AG04449 (cell line): ENCODE results near the gene CHD2.
"Not testable (repeated sequence)": the region's sequence is repeated elsewhere in the genome, so short reads cannot be mapped to it uniquely, and the experiment has no call there.

Experiments used
- CTCF ChIA-PET: fragments of 350-600 bp; formaldehyde crosslinking; extraction: SDS; loops from one replicate; lab custom pipeline; 2021; ENCODE audit warnings: antibody characterized with exemption; lab: Yijun Ruan, JAX
- POLR2A ChIA-PET: fragments of 400-600, 350-600 bp; formaldehyde crosslinking; extraction: SDS; loops from one replicate; lab custom pipeline; 2020; ENCODE audit warnings: antibody characterized with exemption, inconsistent platforms; lab: Yijun Ruan, JAX
- DNase-seq: peaks from one replicate; pipeline ENCODE4 v3.0.0-alpha.2; 2010; ENCODE audit warnings: low read depth, low spot score
- H3K4me3 ChIP-seq: 2 replicates; pipeline ENCODE4 v1.5.1; 2011; ENCODE audit warnings: low read depth, mild to moderate bottlenecking, control low read depth, low read length
- TF ChIP-seq, protein P1 (sequence below): IDR thresholded peaks from one replicate; pipeline ENCODE4 v1.5.1; 2011; ENCODE audit warnings: mild to moderate bottlenecking, moderate library complexity, low read length, control low read depth, inconsistent platforms; ENCODE audit not compliant: insufficient read depth; ENCODE audit errors: missing control alignments

The CHD2 gene

GRCh38 chr15:93057618-93058017 is 157.5 kb downstream of the CHD2 start:
- CTCF ChIA-PET: interaction anchor here (1.0 to 1.5 kb wide), 2 partner anchors 27 to 1062 kb away, joined by 3 to 5 read pairs; no protein-coding TSS in a partner anchor
- TF ChIP-seq, protein P1, sequence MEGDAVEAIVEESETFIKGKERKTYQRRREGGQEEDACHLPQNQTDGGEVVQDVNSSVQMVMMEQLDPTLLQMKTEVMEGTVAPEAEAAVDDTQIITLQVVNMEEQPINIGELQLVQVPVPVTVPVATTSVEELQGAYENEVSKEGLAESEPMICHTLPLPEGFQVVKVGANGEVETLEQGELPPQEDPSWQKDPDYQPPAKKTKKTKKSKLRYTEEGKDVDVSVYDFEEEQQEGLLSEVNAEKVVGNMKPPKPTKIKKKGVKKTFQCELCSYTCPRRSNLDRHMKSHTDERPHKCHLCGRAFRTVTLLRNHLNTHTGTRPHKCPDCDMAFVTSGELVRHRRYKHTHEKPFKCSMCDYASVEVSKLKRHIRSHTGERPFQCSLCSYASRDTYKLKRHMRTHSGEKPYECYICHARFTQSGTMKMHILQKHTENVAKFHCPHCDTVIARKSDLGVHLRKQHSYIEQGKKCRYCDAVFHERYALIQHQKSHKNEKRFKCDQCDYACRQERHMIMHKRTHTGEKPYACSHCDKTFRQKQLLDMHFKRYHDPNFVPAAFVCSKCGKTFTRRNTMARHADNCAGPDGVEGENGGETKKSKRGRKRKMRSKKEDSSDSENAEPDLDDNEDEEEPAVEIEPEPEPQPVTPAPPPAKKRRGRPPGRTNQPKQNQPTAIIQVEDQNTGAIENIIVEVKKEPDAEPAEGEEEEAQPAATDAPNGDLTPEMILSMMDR: no peak
- H3K4me3 ChIP-seq: no peak overlapping the region
- no peak for DNase-seq
- POLR2A ChIA-PET: no interaction called here

GRCh38 chr15:93058128-93058527 is 158.0 kb downstream of the CHD2 start:
- ChIA-PET CTCF (interaction anchor here (1.5 kb wide), 1 partner anchor 28 kb away, joined by 5 read pairs; no protein-coding TSS in a partner anchor), POLR2A (no interaction called here)
- no peak for DNase-seq
- no peak overlapping the region for H3K4me3 ChIP-seq
- TF ChIP-seq, protein P1: no peak

DNA sequence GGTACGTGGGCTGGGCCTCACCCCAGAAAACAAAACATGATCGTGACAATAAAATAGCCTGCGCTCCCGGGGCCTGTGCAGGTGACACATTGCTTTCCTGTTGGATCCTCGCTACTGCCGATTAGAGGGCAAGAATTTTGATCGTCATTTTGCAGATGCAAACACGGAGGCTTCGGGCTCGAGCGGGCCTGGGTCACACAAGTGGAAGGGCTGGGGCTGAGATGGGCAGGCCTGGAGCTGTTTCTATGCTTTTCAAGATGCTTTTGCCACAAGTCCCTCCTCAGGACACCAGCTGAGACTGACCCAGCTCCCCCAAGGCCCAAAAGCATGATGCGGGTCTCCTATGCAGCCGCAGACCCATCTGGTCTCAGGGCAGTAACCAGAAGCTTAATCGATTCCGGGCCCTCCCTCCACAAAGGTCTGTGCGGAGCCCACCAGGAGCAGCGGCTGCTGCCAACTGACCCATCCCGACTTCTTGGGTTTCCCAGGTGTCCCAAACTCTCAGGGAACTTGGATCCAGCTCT is 158.8 kb downstream of the CHD2 start:
- POLR2A ChIA-PET: no interaction called here
- H3K4me3 ChIP-seq: no peak overlapping the region
- CTCF ChIA-PET: interaction anchor here (1.5 to 2.0 kb wide), 2 partner anchors 28 to 1061 kb away, joined by 5 read pairs; no protein-coding TSS in a partner anchor
- TF ChIP-seq, protein P1: no peak
- no peak for DNase-seq

DNA sequence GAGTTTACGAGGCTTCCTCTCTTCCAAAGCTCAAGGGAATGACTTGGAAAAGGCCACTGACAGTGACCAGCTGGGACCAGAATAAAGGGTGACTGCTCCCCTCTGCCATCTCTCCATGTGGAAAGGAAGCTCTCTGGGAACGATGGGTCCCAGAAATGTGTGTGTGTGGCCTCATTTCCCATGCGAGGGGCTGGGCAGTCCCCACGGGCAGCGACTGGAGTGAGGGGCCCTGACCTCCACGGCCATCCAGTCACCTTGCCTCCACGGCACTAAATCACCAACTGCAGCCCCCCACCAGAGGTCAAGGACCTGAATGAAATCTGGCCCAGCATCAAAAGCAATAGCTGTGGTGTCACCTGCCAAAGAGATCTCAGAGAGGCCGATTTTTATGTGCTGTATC is 159.3 kb downstream of the CHD2 start:
- H3K4me3 ChIP-seq: no peak overlapping the region
- DNase-seq: no peak
- POLR2A ChIA-PET: no interaction called here
- CTCF ChIA-PET: interaction anchor here (1.4 to 2.0 kb wide), 2 partner anchors 22 to 1060 kb away, joined by 5 to 6 read pairs; no protein-coding TSS in a partner anchor
- TF ChIP-seq, protein P1: no peak

- CTCF ChIA-PET: interaction anchor here (1.0 to 2.0 kb wide), 4 partner anchors 10 to 1059 kb away, joined by 3 to 6 read pairs (median 4); no protein-coding TSS in a partner anchor
- DNase-seq: no peak
- POLR2A ChIA-PET: no interaction called here
- H3K4me3 ChIP-seq: no peak overlapping the region
- TF ChIP-seq, protein P1: no peak
Measured at GRCh38 chr15:93060336-93061248, 160.5 kb downstream of the CHD2 start.

DNA sequence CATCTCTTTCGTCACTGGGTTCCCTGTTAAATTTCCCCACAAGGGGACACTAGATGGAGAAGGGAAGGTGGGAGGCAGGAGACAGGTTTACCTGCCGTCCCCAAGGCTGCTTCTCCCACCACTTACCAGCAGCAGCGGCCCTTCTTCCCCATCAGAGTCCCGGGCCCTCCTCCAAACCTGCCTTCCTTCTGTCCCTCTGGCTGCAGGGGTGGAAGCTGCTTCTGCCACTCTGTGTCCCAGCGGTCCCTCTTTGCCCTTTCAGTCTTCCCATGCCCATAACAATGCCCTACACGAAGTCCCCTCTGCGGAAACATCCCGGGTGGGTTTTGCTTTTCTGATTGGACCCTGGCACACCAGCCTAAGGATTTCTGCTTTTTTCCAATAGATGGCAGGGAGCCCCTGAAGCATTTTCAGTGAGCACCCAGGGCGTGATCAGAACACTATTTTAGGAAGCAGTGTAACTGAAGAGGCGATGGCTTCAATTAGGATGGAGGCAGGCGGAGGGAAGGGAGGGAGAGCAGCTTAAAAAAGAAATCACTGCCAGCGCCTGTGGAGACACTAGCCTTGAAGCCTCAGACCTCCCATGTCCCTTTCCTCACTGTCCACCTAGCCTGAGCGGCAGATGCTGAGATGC is 162.6 kb downstream of the CHD2 start:
- DNase-seq, POLR2A ChIA-PET, H3K4me3 ChIP-seq, CTCF ChIA-PET: not testable (repeated sequence)
